IMR-90 (cell line): ENCODE results near the gene LDB2.

ENCODE experiments used
- CTCF ChIP-seq: conservative IDR thresholded peaks from 2 replicates; pipeline ENCODE4 v1.5.1; 2012; ENCODE audit warnings: mild to moderate bottlenecking, low read depth, low read length, improper control_type of control experiment
- MAFK ChIP-seq: IDR thresholded peaks from 2 replicates; pipeline ENCODE4 v1.6.1; 2012; ENCODE audit warnings: low read depth, low read length, improper control_type of control experiment
- POLR2A ChIP-seq: IDR thresholded peaks from 2 replicates; pipeline ENCODE4 v1.6.1; 2012; ENCODE audit warnings: mild to moderate bottlenecking, low read depth, low read length
- RFX5 ChIP-seq: IDR thresholded peaks from 2 replicates; pipeline ENCODE4 v1.8.0; 2012; ENCODE audit warnings: low read depth, mild to moderate bottlenecking, low read length, moderate library complexity

- no peak for TF ChIP-seq MAFK
- no peak for TF ChIP-seq CTCF
- no peak for TF ChIP-seq POLR2A
- TF ChIP-seq RFX5, result no peak
These were observed 236.6 kb downstream of the LDB2 start for GRCh38 chr4:16661813-16662212.
